GM12878 (cell line): Measurements from ENCODE around the gene PTPRN2. TPM values are rescaled to one million over a fixed set of nuclear protein-coding genes. Genes with fewer than 3 reads are reported as not detected.

Source experiments
- ATAC-seq: fragments of 200-7000 bp; cut with Tn5 transposase; 3 replicates; pipeline ENCODE4 v1.9.1; 2020; ENCODE audit warnings: mild to moderate bottlenecking, moderate library complexity
- BruUV-seq: library from RNA; stranded (reverse); fragments of 400-500 nt; replicated peaks from 2 replicates; lab custom pipeline; 2021; lab: Mats Ljungman, UMichigan
- CTCF ChIA-PET: fragments of 300-600 bp; sonication (Branson Sonifier 250); formaldehyde crosslinking; extraction: SDS; loops from one replicate; lab custom pipeline; 2021; ENCODE audit warnings: inconsistent platforms; lab: Yijun Ruan, JAX
- POLR2A ChIA-PET: fragments of 350-600 bp; formaldehyde crosslinking; extraction: SDS; loops from one replicate; lab custom pipeline; 2021; ENCODE audit warnings: inconsistent platforms; lab: Charles Lee
- RAD21 ChIA-PET: fragments of 300-600 bp; sonication (Branson Sonifier 250); formaldehyde crosslinking; loops from one replicate; lab custom pipeline; 2023; ENCODE audit warnings: antibody characterized with exemption; ENCODE audit not compliant: unreplicated experiment; lab: Charles Lee
- SMC1A ChIA-PET: fragments of 300-600 bp; sonication (Branson Sonifier 250); formaldehyde crosslinking; loops from one replicate; lab custom pipeline; 2023; ENCODE audit not compliant: unreplicated experiment, uncharacterized antibody; lab: Charles Lee
- DNase-seq: peaks from one replicate; pipeline ENCODE4 v3.0.0-alpha.2; 2011; ENCODE audit warnings: low read depth, low spot score
- FAIRE-seq: peaks from 3 replicates; lab custom pipeline; 2011; peaks lifted over from hg19 to GRCh38; lab: Jason Lieb, UNC
- H2AFZ ChIP-seq: 2 replicates; pipeline ENCODE4 v1.6.0; 2011; ENCODE audit warnings: low read depth, low read length, control low read depth; ENCODE audit not compliant: control insufficient read depth
- H3K27ac ChIP-seq: 2 replicates; pipeline ENCODE4 v1.5.1; 2011; ENCODE audit warnings: control low read depth; ENCODE audit not compliant: control insufficient read depth, insufficient read depth
- H3K27me3 ChIP-seq, 2 experiments: replicated peaks in 1 of 2; 2 replicates each; pipeline versions ENCODE4 v1.6.0 to v1.6.1; 2011; ENCODE audit warnings: low read length in 1 of 2; ENCODE audit not compliant: control insufficient read depth in 2 of 2, insufficient read depth in 2 of 2
- H3K36me3 ChIP-seq, 2 experiments: 2 replicates each; pipeline ENCODE4 v1.5.1; 2011; ENCODE audit warnings: low read length in 1 of 2; ENCODE audit not compliant: control insufficient read depth in 2 of 2, insufficient read depth in 2 of 2
- H3K4me1 ChIP-seq: 2 replicates; pipeline ENCODE4 v1.6.1; 2011; ENCODE audit warnings: mild to moderate bottlenecking, low read length, moderate library complexity, mixed read lengths; ENCODE audit not compliant: control insufficient read depth, insufficient read depth
- H3K4me2 ChIP-seq: 2 replicates; pipeline ENCODE4 v1.6.0; 2011; ENCODE audit warnings: control low read depth; ENCODE audit not compliant: control insufficient read depth, insufficient read depth
- H3K4me3 ChIP-seq: fragments of 200-600 bp; sonication (generic); 2 replicates; pipeline ENCODE4 v1.5.1; 2016
- H3K79me2 ChIP-seq: 2 replicates; pipeline ENCODE4 v1.6.0; 2011; ENCODE audit warnings: low read length; ENCODE audit not compliant: control insufficient read depth, insufficient read depth
- H3K9ac ChIP-seq: 2 replicates; pipeline ENCODE4 v1.8.0; 2011; ENCODE audit warnings: low read length, control low read depth, mixed read lengths; ENCODE audit not compliant: control insufficient read depth, insufficient read depth
- H3K9me3 ChIP-seq: replicated peaks from 3 replicates; pipeline ENCODE4 v1.5.1; 2011; ENCODE audit warnings: mild to moderate bottlenecking, low read length; ENCODE audit not compliant: control insufficient read depth, insufficient read depth
- H4K20me1 ChIP-seq: 2 replicates; pipeline ENCODE4 v1.6.0; 2011; ENCODE audit not compliant: control insufficient read depth, insufficient read depth
- BCL11A ChIP-seq: IDR thresholded peaks from 2 replicates; pipeline ENCODE4 v1.6.1; 2011; ENCODE audit warnings: low read depth, low read length
- CHD1 ChIP-seq: IDR thresholded peaks from 2 replicates; pipeline ENCODE4 v1.6.1; 2012; ENCODE audit warnings: low read depth, low read length, improper control_type of control experiment
- E4F1 ChIP-seq: fragments of 450-650 bp; IDR thresholded peaks from 2 replicates; pipeline ENCODE4 v1.6.1; 2018; ENCODE audit warnings: borderline replicate concordance, mild to moderate bottlenecking; ENCODE audit not compliant: partially characterized antibody
- EED ChIP-seq: sonication (generic); IDR thresholded peaks from 2 replicates; pipeline ENCODE4 v1.6.1; 2016; ENCODE audit warnings: antibody characterized with exemption, low read depth
- FOXK2 ChIP-seq: fragments of 450-650 bp; IDR thresholded peaks from 2 replicates; pipeline ENCODE4 v1.6.1; 2017; ENCODE audit warnings: mild to moderate bottlenecking, moderate library complexity
- FOXM1 ChIP-seq: IDR thresholded peaks from 2 replicates; pipeline ENCODE4 v1.6.1; 2012; ENCODE audit warnings: low read depth, mild to moderate bottlenecking, inconsistent platforms, low read length, moderate library complexity
- IRF4 ChIP-seq: IDR thresholded peaks from 2 replicates; pipeline ENCODE4 v1.6.1; 2011; ENCODE audit warnings: low read depth, low read length
- MTA3 ChIP-seq: IDR thresholded peaks from 2 replicates; pipeline ENCODE4 v1.6.1; 2012; ENCODE audit warnings: low read length, inconsistent platforms, borderline replicate concordance
- NFYB ChIP-seq: IDR thresholded peaks from 2 replicates; pipeline ENCODE4 v1.6.1; 2011; ENCODE audit warnings: low read depth, mild to moderate bottlenecking, low read length, improper control_type of control experiment, moderate library complexity; ENCODE audit not compliant: insufficient read depth
- NR2F1 ChIP-seq: fragments of 450-650 bp; conservative IDR thresholded peaks from 2 replicates; pipeline ENCODE4 v1.6.1; 2017; ENCODE audit warnings: mild to moderate bottlenecking
- PML ChIP-seq: IDR thresholded peaks from 2 replicates; pipeline ENCODE4 v1.6.1; 2012; ENCODE audit warnings: low read length, inconsistent platforms
- RFX5 ChIP-seq: IDR thresholded peaks from 2 replicates; pipeline ENCODE4 v1.6.1; 2011; ENCODE audit warnings: low read depth, low read length, improper control_type of control experiment
- YBX1 ChIP-seq: fragments of 450-650 bp; IDR thresholded peaks from 2 replicates; pipeline ENCODE4 v1.6.1; 2016; ENCODE audit warnings: antibody characterized with exemption
- ZNF24 ChIP-seq: fragments of 450-650 bp; IDR thresholded peaks from 2 replicates; pipeline ENCODE4 v1.6.1; 2017; ENCODE audit warnings: antibody characterized with exemption, mild to moderate bottlenecking
- ZNF384 ChIP-seq: IDR thresholded peaks from 2 replicates; pipeline ENCODE4 v1.6.1; 2012; ENCODE audit warnings: low read depth, mild to moderate bottlenecking, low read length, improper control_type of control experiment, borderline replicate concordance
- ZZZ3 ChIP-seq: IDR thresholded peaks from 2 replicates; pipeline ENCODE4 v1.6.1; 2011; ENCODE audit warnings: low read depth; ENCODE audit not compliant: control insufficient read depth, insufficient read length
- WGBS: methylation state at CpG from one replicate; pipeline ENCODE4 v1.1.6; 2016; ENCODE audit warnings: low lambda C conversion rate; ENCODE audit not compliant: insufficient replicate concordance, insufficient coverage; ENCODE audit errors: missing lambda C conversion rate; 5-methylcytosine and 5-hydroxymethylcytosine counted together
- in situ Hi-C: fragments of 300-500 bp; cut with MboI; formaldehyde crosslinking; loops from 9 replicates; pipeline ENCODE4 v1.14.3; 2018; ENCODE audit warnings: mixed read lengths
- intact Hi-C: fragments of 100-400 bp; cut with micrococcal nuclease; formaldehyde crosslinking; loops from one replicate; pipeline ENCODE4 v1.14.2; 2022; ENCODE audit not compliant: unreplicated experiment
- polyA plus RNA-seq, 11 experiments: library from polyadenylated mRNA; depleted of rRNA in 4 of 11; unstranded in 6 of 11; stranded (reverse) in 5 of 11; fragments of >200 nt; fragmentation: Nextera tagmentation in 4 of 11; fragmentation: Illumina TruSeq in 1 of 11; extraction: Ambion mirVana in 4 of 11; extraction: Trizol in 1 of 11; gene quantifications; 1 replicate in 1 of 11; 2 replicates in 10 of 11; pipeline versions ENCODE4 v1.2.1 to v1.2.3, GENCODE V29; 2011 to 2016; ENCODE audit warnings: inconsistent platforms in 2 of 11, missing spikeins in 2 of 11, low read depth in 1 of 11
- total RNA-seq, 4 experiments: library from RNA; depleted of rRNA in 3 of 4; stranded (reverse); fragments of >200 nt in 3 of 4; fragmentation: Illumina TruSeq in 1 of 4; extraction: Trizol in 1 of 4; gene quantifications; 2 replicates each; pipeline versions ENCODE4 v1.2.1 to v1.2.3, GENCODE V29; 2013 to 2021
- TF ChIP-seq, protein P1 (sequence below): fragments of 450-650 bp; IDR thresholded peaks from 2 replicates; pipeline ENCODE4 v1.6.1; 2017; ENCODE audit warnings: borderline replicate concordance
- TF ChIP-seq, protein P2 (sequence below): IDR thresholded peaks from 2 replicates; pipeline ENCODE4 v1.6.1; 2012; ENCODE audit warnings: low read length, inconsistent platforms

PTPRN2 gene
- total and polyA plus RNA-seq, 10 of the 15 experiments (the other 5 are each of a cell fraction or from before 2014, with no cell fraction given) = 5.4 TPM; not detected in 9

DNA sequence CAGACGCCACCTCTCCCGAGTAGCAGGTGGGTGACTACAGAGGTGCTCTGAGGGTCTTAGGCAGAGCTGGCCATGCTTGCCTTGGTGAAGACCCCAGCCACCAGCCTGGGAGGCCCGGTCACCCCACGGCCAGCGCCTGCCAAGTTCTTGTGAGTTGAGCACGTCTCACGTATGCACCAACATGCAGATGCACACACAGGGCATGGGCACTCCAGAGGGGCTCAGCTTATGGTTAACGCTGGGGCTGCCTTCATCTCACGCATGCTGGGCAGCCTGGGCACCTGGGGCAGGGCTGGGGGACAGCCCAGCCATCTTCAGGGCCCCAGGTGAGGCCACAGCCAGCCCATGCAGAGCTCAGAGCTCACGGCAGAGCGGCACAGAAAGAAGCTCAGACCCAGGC is 41.0 kb downstream of the PTPRN2 start:
- TF ChIP-seq RFX5 = no peak
- TF ChIP-seq FOXM1 = no peak
- TF ChIP-seq ZNF24 = no peak
- no peak for TF ChIP-seq IRF4
- TF ChIP-seq NR2F1 = no peak
- TF ChIP-seq CHD1 = no peak
- TF ChIP-seq, protein P1, sequence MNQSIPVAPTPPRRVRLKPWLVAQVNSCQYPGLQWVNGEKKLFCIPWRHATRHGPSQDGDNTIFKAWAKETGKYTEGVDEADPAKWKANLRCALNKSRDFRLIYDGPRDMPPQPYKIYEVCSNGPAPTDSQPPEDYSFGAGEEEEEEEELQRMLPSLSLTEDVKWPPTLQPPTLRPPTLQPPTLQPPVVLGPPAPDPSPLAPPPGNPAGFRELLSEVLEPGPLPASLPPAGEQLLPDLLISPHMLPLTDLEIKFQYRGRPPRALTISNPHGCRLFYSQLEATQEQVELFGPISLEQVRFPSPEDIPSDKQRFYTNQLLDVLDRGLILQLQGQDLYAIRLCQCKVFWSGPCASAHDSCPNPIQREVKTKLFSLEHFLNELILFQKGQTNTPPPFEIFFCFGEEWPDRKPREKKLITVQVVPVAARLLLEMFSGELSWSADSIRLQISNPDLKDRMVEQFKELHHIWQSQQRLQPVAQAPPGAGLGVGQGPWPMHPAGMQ = no peak
- no peak for TF ChIP-seq ZNF384
- TF ChIP-seq FOXK2 = no peak
- TF ChIP-seq BCL11A = no peak
- TF ChIP-seq PML = no peak
- TF ChIP-seq, protein P2, sequence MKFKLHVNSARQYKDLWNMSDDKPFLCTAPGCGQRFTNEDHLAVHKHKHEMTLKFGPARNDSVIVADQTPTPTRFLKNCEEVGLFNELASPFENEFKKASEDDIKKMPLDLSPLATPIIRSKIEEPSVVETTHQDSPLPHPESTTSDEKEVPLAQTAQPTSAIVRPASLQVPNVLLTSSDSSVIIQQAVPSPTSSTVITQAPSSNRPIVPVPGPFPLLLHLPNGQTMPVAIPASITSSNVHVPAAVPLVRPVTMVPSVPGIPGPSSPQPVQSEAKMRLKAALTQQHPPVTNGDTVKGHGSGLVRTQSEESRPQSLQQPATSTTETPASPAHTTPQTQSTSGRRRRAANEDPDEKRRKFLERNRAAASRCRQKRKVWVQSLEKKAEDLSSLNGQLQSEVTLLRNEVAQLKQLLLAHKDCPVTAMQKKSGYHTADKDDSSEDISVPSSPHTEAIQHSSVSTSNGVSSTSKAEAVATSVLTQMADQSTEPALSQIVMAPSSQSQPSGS = no peak
- TF ChIP-seq YBX1 = no peak
- TF ChIP-seq EED = no peak
- TF ChIP-seq E4F1 = no peak
- no peak for TF ChIP-seq ZZZ3
- no peak for TF ChIP-seq NFYB
- no peak for TF ChIP-seq MTA3
- BruUV-seq = no TSS peak
- intact Hi-C loops = no loop called here
- H3K79me2 ChIP-seq = no peaks in the 10 kb centered on the region
- H3K36me3 ChIP-seq = no peaks in the 10 kb centered on the region
- CTCF ChIA-PET = no interaction called here
- no peak overlapping the region for H3K4me3 ChIP-seq
- WGBS = 34% methylated on average over 11 of the region's 11 CpGs
- SMC1A ChIA-PET = no interaction called here
- POLR2A ChIA-PET = no interaction called here
- FAIRE-seq (no peak), ATAC-seq (no peak), DNase-seq (no peak)
- no peaks in the 10 kb centered on the region for H4K20me1 ChIP-seq
- H2AFZ ChIP-seq = no peak overlapping the region
- H3K4me1 ChIP-seq = no peaks in the 10 kb centered on the region
- RAD21 ChIA-PET = no interaction called here
- H3K27me3 ChIP-seq = no peaks in the 10 kb centered on the region
- no peaks in the 10 kb centered on the region; the same call in 2 of the 3 replicates for H3K9me3 ChIP-seq
- in situ Hi-C loops = no loop called here
- H3K27ac ChIP-seq = no peak overlapping the region
- H3K9ac ChIP-seq = no peak overlapping the region
- H3K4me2 ChIP-seq = no peak overlapping the region
